Activated CD4-positive, alpha-beta T cell treated with anti-CD3 and anti-CD28 coated beads, Interleukin-2, amount 50 U/mL, for 4 hours (primary cell): ENCODE data around the gene ASPDH.
A peak's percentile ranks its signal among the peaks of the same experiment; 100 is the strongest.

Source experiments
- DNase-seq, 2 experiments: peaks; one replicate each; pipeline ENCODE4 v3.0.0-alpha.2; 2020

The ASPDH gene

GRCh38 chr19:50512999-50513745, 541 bp downstream of the ASPDH start:
- no peak for DNase-seq

DNA sequence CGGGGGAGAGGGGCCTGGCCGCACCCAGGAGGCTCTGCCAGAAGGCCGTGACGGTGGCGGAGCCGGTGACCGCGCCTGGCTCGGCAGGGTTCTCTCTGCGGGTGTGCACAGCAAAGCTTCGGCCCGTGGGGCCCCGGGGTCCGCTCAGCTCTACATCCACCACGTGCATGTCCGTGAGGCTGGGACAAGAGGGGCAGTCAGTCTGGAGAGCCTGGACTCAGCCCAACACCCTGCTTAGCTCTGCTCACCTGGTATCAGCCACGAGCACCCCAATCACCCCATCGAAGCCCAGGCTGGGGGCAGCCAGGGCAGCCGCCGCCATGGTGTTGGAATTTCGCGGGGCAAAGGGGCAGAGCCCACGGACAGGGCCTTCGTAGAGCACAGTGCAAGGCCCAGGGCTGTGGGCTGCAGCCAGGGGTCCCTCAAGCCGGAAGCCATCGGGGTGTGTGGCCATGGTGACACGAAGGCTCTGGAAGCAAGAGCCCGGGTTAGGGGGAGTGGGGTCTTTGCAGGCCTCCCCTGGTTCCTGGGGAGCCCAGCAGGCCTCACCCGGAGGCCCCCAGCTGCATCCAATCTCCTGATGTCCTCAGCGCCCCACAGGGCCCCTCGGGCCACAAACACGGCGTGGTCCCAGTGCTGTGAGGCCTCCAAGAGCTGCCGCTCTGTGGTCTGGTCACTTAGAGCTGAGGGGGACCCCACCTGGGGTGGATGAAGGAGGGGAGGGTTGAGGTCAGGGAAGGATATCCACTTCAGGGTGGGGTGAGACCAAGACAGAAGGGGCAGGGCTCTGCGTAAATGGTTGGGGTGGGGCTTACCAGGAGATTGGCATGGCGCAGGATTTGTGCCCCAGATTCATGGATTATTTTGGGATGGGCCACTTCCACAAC, 1.4 kb downstream of the ASPDH start:
- DNase-seq: no peak

DNA sequence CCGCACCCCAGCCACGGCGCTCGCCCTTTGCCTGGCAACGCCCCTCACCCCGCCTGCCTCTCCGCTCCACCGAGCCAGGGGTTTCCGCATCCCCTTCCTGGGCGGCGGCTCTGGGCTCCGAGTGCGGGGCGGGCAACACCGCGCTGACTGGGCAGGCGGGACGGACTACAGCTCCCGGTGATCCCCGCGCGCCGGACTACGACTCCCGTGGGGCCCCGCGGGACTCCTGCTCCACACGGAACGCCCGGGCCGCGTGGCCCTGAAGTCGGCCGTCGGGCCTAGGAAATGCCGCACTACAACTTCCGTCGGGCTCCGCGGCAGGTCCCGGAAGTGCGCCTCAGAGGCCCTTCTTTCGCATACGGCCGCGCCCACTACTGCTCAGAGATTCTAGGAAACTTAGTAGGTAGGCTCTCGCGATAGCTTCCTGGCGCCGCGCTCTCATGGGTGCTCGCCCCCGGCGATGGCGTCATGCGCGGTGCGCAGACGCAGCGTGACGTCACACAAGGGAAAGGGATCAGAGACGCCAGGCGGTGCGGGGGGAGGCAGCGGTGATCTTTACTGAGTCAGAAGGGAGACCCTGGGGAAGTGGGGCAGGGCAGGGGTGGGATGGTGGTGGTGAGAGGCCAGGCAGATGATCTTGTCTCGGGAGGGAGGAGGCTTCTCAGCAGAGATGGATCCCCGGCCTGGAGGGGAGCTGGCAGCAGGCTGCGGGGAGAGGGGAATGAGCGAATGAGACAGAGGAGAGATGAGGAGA, 2.5 kb downstream of the ASPDH start, which contains the start of gene JOSD2:
Gene JOSD2 (minus strand): TSS at position 123 of the 754 bp plus-strand sequence. CDS start 760 bp downstream, outside the sequence.
- DNase-seq: peak; percentile 97 to 98

- no peak for DNase-seq
Measured at GRCh38 chr19:50510700-50511068, 3.0 kb downstream of the ASPDH start.

- DNase-seq: no peak
Measured at GRCh38 chr19:50510121-50510670, 3.5 kb downstream of the ASPDH start.

DNA sequence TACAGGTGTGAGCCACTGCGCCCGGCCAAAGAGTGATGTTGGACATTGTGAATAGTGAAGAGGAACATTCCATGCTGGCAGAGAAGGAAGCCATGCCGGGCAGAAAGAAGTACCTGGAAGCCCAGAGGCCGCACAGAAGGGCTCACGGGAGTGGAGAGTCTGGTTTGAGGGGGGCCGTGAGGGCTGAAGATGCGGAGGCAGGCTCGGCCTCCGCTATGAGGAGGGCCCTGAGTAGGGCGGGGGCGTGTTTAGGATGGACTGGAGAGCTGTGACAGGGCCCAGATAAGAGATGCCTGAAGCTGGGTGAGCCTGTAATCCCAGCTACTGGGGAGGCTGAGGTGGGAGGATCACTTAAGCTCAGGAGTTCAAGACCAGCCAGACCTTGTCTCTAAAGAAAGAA, 4.3 kb downstream of the ASPDH start:
- DNase-seq: no peak

GRCh38 chr19:50508843-50509190, 4.9 kb downstream of the ASPDH start:
- no peak for DNase-seq

GRCh38 chr19:50507376-50507775, 6.3 kb downstream of the ASPDH start:
- DNase-seq: no peak

DNA sequence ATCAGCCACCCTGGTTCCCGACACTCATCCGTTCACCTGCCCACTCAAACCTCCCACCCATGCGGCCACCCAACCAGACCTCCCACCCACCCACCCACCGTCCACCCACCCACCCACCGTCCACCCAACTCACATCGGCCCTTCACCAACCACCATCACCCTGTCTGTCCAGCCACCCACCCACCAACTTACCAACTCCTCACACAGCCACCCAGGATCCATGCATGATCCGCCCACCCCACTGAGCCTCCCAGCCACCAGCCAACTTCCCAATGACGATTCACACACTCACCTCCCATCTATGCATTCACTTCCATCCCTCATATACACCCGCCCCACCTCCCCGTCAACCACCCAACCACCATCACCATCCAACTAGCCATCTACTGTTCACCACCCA, 7.0 kb downstream of the ASPDH start:
- no peak for DNase-seq

DNA sequence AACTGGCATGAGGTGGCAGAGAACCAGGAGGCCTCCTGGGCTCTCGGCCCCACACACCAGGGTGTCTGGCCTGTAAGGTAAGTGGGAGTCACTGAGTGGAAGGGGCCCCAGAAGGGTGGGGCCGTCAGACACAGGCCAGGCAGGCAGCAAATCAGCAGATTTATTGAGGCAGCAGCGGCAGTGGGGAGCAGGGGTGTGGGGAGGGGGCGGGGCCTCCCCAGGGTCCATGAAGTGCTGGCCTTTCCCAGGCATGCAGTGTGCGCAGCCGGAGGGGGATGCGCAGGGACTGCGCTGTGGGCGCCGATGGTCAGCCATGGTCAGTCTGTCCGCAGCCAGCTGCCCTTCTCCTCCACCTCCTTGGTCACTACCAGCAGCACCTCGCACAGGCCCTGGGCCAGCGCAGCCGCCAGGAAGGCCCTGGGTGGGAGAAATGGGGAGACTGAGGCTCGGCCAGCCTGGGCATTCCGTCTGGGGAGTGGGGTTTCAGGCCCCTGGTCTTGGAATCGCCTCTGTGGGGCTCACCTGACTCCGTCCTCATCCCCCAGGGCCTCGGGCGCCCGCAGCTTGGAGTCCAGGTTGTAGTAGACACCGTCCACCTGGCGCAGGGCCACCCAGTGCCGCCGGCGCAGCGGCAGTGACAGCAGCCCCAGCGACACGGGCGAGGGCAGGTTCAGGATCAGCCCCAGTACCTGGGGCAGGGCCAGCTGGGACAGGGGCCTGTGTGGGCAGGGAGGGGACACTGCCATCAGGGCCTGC, 7.7 kb downstream of the ASPDH start:
- DNase-seq: no peak

- DNase-seq: no peak
Measured at GRCh38 chr19:50501568-50502475, 11.9 kb downstream of the ASPDH start.

- DNase-seq: no peak
Measured at GRCh38 chr19:50501186-50501567, 12.5 kb downstream of the ASPDH start.

DNA sequence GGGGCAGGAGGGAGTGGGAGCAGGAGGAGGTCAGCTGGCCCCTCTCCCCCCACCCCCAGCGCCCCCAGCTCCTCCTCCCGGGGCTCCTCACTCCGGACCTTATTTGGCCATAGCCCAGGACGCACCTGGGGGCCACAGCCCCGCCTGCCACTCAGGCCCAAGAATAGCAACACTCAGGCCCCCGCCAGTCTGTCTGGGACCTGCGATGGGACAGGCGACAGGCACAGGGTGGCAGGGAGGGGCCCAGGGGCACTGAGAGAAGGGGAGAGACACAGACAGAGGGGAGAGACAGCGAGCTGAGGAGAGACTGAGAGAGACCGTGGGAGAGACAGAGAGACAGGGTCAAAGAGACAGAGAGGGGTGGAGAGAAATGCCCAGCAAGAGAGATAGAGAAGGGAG, 13.0 kb downstream of the ASPDH start:
- no peak for DNase-seq

DNA sequence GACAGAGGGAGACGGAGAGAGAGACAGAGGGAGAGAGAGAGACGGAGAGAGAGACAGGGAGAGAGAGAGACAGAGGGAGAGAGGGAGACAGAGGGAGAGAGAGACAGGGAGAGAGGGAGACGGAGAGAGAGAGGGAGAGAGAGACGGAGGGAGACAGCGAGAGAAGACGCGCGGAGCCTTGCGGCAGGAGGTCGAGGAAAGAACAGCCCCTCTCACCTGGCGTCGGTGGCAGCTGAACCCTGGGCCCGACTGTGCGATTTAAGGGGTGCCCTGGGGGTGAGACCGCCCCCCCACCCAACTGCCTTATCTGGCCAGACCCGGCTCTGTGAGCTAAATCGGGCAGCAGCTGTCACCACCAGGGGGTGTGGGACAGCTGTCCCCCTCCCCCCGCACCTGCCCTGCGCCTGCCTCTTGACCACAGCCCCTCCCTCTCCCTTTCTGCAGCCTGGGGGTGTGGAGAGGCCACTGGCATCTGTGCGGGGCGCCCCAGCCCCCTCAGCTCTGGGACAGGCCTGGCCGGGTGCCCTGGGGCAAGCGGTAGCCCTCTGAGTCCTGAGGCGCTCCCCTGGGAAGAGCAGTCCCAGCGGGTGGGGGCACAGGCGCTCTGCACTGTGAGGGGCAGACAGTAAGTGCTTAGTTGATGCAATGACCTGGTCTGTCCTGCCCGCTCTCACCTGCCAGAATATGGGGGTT, 13.5 kb downstream of the ASPDH start:
- no peak for DNase-seq

- no peak for DNase-seq
Measured at GRCh38 chr19:50498219-50499056, 15.3 kb downstream of the ASPDH start.

- no peak for DNase-seq
Measured at GRCh38 chr19:50497022-50497405, 16.7 kb downstream of the ASPDH start.

DNA sequence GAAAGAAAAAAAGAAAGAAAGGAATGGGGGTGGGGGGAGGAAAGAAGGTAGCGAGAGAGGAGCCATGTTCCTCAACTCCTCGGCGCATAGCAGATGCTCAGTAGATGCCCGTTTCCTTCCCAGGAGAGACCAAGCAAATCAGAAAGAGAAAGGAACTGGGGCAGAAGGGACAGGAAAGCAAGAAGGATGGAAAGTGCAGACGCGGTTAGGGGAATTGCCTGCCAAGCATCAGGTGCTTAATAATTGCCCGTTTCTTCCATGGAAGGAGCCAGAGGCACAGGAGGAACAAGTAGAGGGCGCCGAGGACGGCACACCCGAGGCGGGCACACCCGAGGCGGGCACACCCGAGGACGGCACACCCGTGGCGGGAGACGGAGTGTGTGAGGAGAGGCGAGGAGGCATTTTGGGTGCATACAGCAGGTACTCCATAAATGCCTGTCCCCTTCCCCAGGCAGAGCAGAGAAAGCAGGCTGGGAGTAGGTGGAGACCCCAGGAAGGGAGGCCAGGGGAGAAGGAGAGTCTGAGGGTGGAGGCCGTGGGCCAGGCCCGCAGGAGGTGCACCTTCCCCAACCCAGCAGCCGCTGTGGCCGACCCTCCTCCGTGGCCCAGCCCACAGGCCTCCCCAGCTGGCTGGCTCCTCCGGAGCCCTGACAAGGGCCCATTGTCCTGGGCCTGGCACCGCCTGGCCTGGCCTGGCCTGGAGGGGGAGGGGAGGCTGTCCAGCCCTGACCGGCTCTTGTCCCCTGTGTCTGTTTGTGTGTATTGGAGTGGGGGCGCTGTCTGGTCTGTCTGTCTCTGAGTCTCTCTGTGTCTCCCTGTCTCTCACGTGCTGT, 17.3 kb downstream of the ASPDH start:
- no peak for DNase-seq

DNA sequence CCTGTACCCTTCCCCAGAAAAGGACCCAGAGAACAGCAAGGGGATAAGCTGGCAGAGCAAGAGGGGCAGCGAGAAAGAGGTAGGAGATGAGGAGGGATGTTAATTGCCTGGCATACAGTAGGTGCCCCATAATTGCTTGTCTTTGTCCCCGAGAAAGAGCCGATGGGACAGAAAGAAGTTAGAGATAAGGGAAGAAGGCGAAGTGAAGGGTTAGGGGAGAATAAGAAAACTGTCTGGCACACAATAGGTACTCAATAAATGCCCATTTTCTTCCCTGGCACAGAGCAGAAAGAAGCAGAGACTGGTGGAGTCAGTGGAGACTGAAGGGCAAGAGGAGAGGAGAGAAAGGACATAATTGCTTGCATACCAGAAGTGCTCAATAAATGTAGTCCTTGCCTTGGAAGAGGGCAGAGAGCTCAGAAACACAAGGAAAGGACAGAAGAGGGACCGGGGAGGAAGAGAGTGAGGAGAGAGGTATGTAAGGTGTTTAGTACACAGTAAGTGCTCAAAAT, 18.6 kb downstream of the ASPDH start:
- no peak for DNase-seq
